Measurements from ENCODE around the gene FAM124B. TPM values are rescaled to one million over a fixed set of nuclear protein-coding genes. Genes with fewer than 3 reads are reported as not detected.

FAM124B gene
- total and polyA plus RNA-seq, 2 of the 8 experiments (the other 6 are each of a cell fraction or from before 2014, with no cell fraction given) = 2.1 to 2.6 TPM

GRCh38 chr2:224405841-224406370 is 4.0 kb upstream of the FAM124B start:
- Histone ChIP-seq H2AK5ac (ENCODE audit: low read depth, low read length) (no peak overlapping the region), H2AFZ (ENCODE audit: low read length) (no peak overlapping the region), H4K91ac (replicated peaks; ENCODE audit: insufficient read length, low read length) (no peak overlapping the region), H3K79me1 (ENCODE audit: low read depth, low read length) (no peaks in the 10 kb centered on the region; the same call in 1 of the 2 replicates), H2BK12ac (ENCODE audit: low read depth, low read length) (no peak overlapping the region), H3K14ac (ENCODE audit: insufficient read length) (no peak overlapping the region), H3K9ac (replicated peaks in 1 of 4; ENCODE audit: extremely low read depth in 1 of 4, low read depth in 3 of 4, low read length in 3 of 4) (no peak overlapping the region), H3K4ac (replicated peaks; ENCODE audit: insufficient read length, low read depth, low read length) (no peak overlapping the region), H4K5ac (ENCODE audit: insufficient read length, low read depth, low read length) (no peak overlapping the region), H3K9me3 (ENCODE audit: insufficient read depth in 2 of 2, low read depth in 1 of 2, low read length in 1 of 2) (peaks cover 9 to 13% of the 10 kb centered on the region in 2 experiments; a peak in 3 of 4 replicates), H3K23ac (ENCODE audit: insufficient read length) (no peak overlapping the region), H3K4me3 (ENCODE audit: extremely low read depth in 1 of 4, insufficient read depth in 2 of 4, low read depth in 3 of 4, low read length in 4 of 4) (no peak overlapping the region), H4K8ac (ENCODE audit: extremely low read depth, insufficient read depth, low read length) (no peak overlapping the region), H2BK120ac (replicated peaks; ENCODE audit: low read depth, low read length) (no peak overlapping the region), H2BK20ac (ENCODE audit: low read length) (no peak overlapping the region), H4K20me1 (replicated peaks in 1 of 2; ENCODE audit: control insufficient read depth in 1 of 2, insufficient read depth in 2 of 2, low read length in 2 of 2) (no peaks in the 10 kb centered on the region), H3K56ac (replicated peaks; ENCODE audit: insufficient read length, low read depth, low read length) (no peak overlapping the region), H2BK15ac (ENCODE audit: low read length) (no peak overlapping the region), H3K18ac (ENCODE audit: extremely low read depth, low read length) (no peak overlapping the region), H3K4me2 (ENCODE audit: insufficient read depth in 1 of 2, low read depth in 2 of 2, low read length in 2 of 2) (no peak overlapping the region), H3K27ac (ENCODE audit: low read depth, low read length) (no peak overlapping the region), H3K27me3 (replicated peaks in 1 of 4; ENCODE audit: control insufficient read depth in 3 of 4, extremely low read depth in 1 of 4, insufficient read depth in 3 of 4, low read length in 3 of 4) (no peaks in the 10 kb centered on the region), H3K23me2 (ENCODE audit: low read depth, low read length) (no peaks in the 10 kb centered on the region), H2BK5ac (ENCODE audit: low read depth, low read length) (no peak overlapping the region), H3K79me2 (ENCODE audit: control insufficient read depth in 1 of 2, insufficient read depth in 2 of 2, low read length in 2 of 2) (no peaks in the 10 kb centered on the region), H3K36me3 (ENCODE audit: control insufficient read depth in 2 of 4, insufficient read depth in 4 of 4, low read length in 3 of 4) (no peaks in the 10 kb centered on the region), H3K4me1 (replicated peaks in 1 of 4; ENCODE audit: control insufficient read depth in 3 of 4, insufficient read depth in 4 of 4, low read length in 3 of 4) (peaks cover 0 to 2% (median 0%) of the 10 kb centered on the region in 4 experiments; a peak in 1 of 7 replicates)
- CTCF ChIA-PET (ENCODE audit: partially characterized antibody) = no interaction called here
- FAIRE-seq (no peak), DNase-seq (ENCODE audit: low read depth in 1 of 2, low spot score in 2 of 2) (no peak)
- TF ChIP-seq CHD1 (IDR thresholded peaks at IDR 0.05; ENCODE audit: low read depth, low read length) (no peak), SAP30 (IDR thresholded peaks at IDR 0.05; ENCODE audit: insufficient read depth, insufficient replicate concordance, low read length) (no peak), SP1 (IDR thresholded peaks at IDR 0.05; ENCODE audit: low read depth, low read length) (no peak), CREB1 (IDR thresholded peaks at IDR 0.05) (no peak), GABPA (IDR thresholded peaks at IDR 0.05; ENCODE audit: borderline replicate concordance, insufficient read depth, low read length) (no peak), MAFK (IDR thresholded peaks at IDR 0.05; ENCODE audit: low read depth, low read length) (no peak)
- POLR2A ChIA-PET (ENCODE audit: partially characterized antibody) = no interaction called here
- WGBS, 2 experiments (ENCODE audit: extremely low coverage in 1 of 2, insufficient coverage in 1 of 2, insufficient read length in 1 of 2, insufficient replicate concordance in 2 of 2, low coverage in 1 of 2, low lambda C conversion rate in 2 of 2, missing lambda C conversion rate in 1 of 2) = 88% methylated on average over 4 of the region's 4 CpGs; no CpG with 5 or more reads in 1 of the 2 experiments

All from H1 (cell line).